HEK293 (cell line): ENCODE results near the gene MYH15.

ENCODE experiments used
- CTCF ChIA-PET: fragments of 350-600 bp; formaldehyde crosslinking; extraction: SDS; loops from one replicate; lab custom pipeline; 2021; ENCODE audit warnings: antibody characterized with exemption; lab: Yijun Ruan, JAX
- POLR2A ChIA-PET: fragments of 300-600 bp; formaldehyde crosslinking; extraction: SDS; loops from one replicate; lab custom pipeline; 2020; ENCODE audit warnings: antibody characterized with exemption, inconsistent platforms; lab: Yijun Ruan, JAX
- H3K27ac ChIP-seq: fragments of 200-500 bp; sonication (Bioruptor generic); 2 replicates; pipeline ENCODE4 v1.5.1; 2014; ENCODE audit warnings: low read depth, low read length, control low read depth, inconsistent platforms; ENCODE audit errors: extremely low read depth
- H3K36me3 ChIP-seq, 2 experiments: fragments of 200-500 bp in 1 of 2; sonication (Bioruptor generic) in 1 of 2; 1 replicate in 1 of 2; 2 replicates in 1 of 2; pipeline ENCODE4 v1.5.1; 2014 to 2017; ENCODE audit warnings: inconsistent platforms in 2 of 2, low read length in 2 of 2; ENCODE audit not compliant: control insufficient read depth in 2 of 2, insufficient read depth in 1 of 2
- H3K4me1 ChIP-seq: fragments of 200-500 bp; sonication (Bioruptor generic); 2 replicates; pipeline ENCODE4 v1.5.1; 2014; ENCODE audit warnings: mild to moderate bottlenecking, low read length, inconsistent platforms; ENCODE audit not compliant: control insufficient read depth, insufficient read depth
- H3K4me3 ChIP-seq: 2 replicates; pipeline ENCODE4 v1.5.1; 2011; ENCODE audit warnings: low read depth, mild to moderate bottlenecking, control low read depth, low read length, moderate library complexity
- H3K9me3 ChIP-seq: fragments of 200-500 bp; sonication (Bioruptor generic); 2 replicates; pipeline ENCODE4 v1.5.1; 2014; ENCODE audit warnings: low read depth, low read length, inconsistent platforms; ENCODE audit not compliant: control insufficient read depth, insufficient read depth
- GLIS1 ChIP-seq: fragments of 450-650 bp; formaldehyde crosslinking; IDR thresholded peaks from 2 replicates; pipeline ENCODE4 v1.5.1; 2016; ENCODE audit warnings: missing biosample characterization, missing genetic modification characterization
- HOXC10 ChIP-seq: sonication (generic); formaldehyde crosslinking; IDR thresholded peaks from 2 replicates; pipeline ENCODE4 v1.8.1; 2023; ENCODE audit warnings: mild to moderate bottlenecking, missing genetic modification reagents
- KLF10 ChIP-seq: fragments of 450-650 bp; IDR thresholded peaks from 2 replicates; pipeline ENCODE4 v1.5.1; 2018; ENCODE audit warnings: missing biosample characterization, mild to moderate bottlenecking, missing genetic modification characterization
- KLF17 ChIP-seq: fragments of 450-650 bp; formaldehyde crosslinking; IDR thresholded peaks from 2 replicates; pipeline ENCODE4 v1.5.1; 2016; ENCODE audit warnings: missing biosample characterization, missing genetic modification characterization
- KLF9 ChIP-seq: fragments of 450-650 bp; formaldehyde crosslinking; IDR thresholded peaks from 2 replicates; pipeline ENCODE4 v1.5.1; 2016; ENCODE audit warnings: missing biosample characterization, missing genetic modification characterization, low read depth
- REPIN1 ChIP-seq: fragments of 450-650 bp; formaldehyde crosslinking; IDR thresholded peaks from 2 replicates; pipeline ENCODE4 v1.5.1; 2017; ENCODE audit warnings: missing biosample characterization, missing genetic modification characterization, low read depth
- SP3 ChIP-seq: fragments of 450-650 bp; formaldehyde crosslinking; IDR thresholded peaks from 2 replicates; pipeline ENCODE4 v1.5.1; 2016; ENCODE audit warnings: missing biosample characterization, missing genetic modification characterization
- SP7 ChIP-seq: fragments of 450-650 bp; formaldehyde crosslinking; IDR thresholded peaks from 2 replicates; pipeline ENCODE4 v1.5.1; 2016; ENCODE audit warnings: missing biosample characterization, missing genetic modification characterization
- TCF7L2 ChIP-seq: IDR thresholded peaks from 2 replicates; pipeline ENCODE4 v1.6.1; 2011; ENCODE audit warnings: low read depth, mild to moderate bottlenecking, inconsistent platforms, low read length, moderate library complexity, borderline replicate concordance
- WT1 ChIP-seq: fragments of 450-650 bp; formaldehyde crosslinking; IDR thresholded peaks from 2 replicates; pipeline ENCODE4 v1.5.1; 2016; ENCODE audit warnings: missing biosample characterization, missing genetic modification characterization
- ZBTB17 ChIP-seq: fragments of 450-650 bp; formaldehyde crosslinking; IDR thresholded peaks from 2 replicates; pipeline ENCODE4 v1.5.1; 2016; ENCODE audit warnings: missing biosample characterization, missing genetic modification characterization
- ZFP37 ChIP-seq: fragments of 450-650 bp; formaldehyde crosslinking; IDR thresholded peaks from 2 replicates; pipeline ENCODE4 v1.5.1; 2016; ENCODE audit warnings: missing biosample characterization, missing genetic modification characterization
- ZNF114 ChIP-seq: fragments of 450-650 bp; formaldehyde crosslinking; IDR thresholded peaks from 2 replicates; pipeline ENCODE4 v1.5.0; 2017; ENCODE audit warnings: missing biosample characterization, missing genetic modification characterization
- ZNF221 ChIP-seq: fragments of 450-650 bp; formaldehyde crosslinking; IDR thresholded peaks from 2 replicates; pipeline ENCODE4 v1.5.1; 2017; ENCODE audit warnings: missing biosample characterization, missing genetic modification characterization, borderline replicate concordance
- ZNF223 ChIP-seq: fragments of 450-650 bp; formaldehyde crosslinking; IDR thresholded peaks from 2 replicates; pipeline ENCODE4 v1.5.1; 2016; ENCODE audit warnings: missing biosample characterization, missing genetic modification characterization
- ZNF335 ChIP-seq: fragments of 450-650 bp; formaldehyde crosslinking; conservative IDR thresholded peaks from 2 replicates; pipeline ENCODE4 v1.5.1; 2016; ENCODE audit warnings: missing biosample characterization, missing genetic modification characterization
- ZNF510 ChIP-seq: fragments of 450-650 bp; formaldehyde crosslinking; IDR thresholded peaks from 2 replicates; pipeline ENCODE4 v1.5.1; 2018; ENCODE audit warnings: mild to moderate bottlenecking, missing genetic modification characterization, missing biosample characterization; ENCODE audit not compliant: insufficient replicate concordance
- ZNF544 ChIP-seq: fragments of 450-650 bp; formaldehyde crosslinking; IDR thresholded peaks from 2 replicates; pipeline ENCODE4 v1.5.0; 2017; ENCODE audit warnings: missing biosample characterization, missing genetic modification characterization
- ZNF585B ChIP-seq: fragments of 450-650 bp; formaldehyde crosslinking; IDR thresholded peaks from 2 replicates; pipeline ENCODE4 v1.5.1; 2016; ENCODE audit warnings: missing biosample characterization, missing genetic modification characterization
- ZNF626 ChIP-seq: fragments of 450-650 bp; sonication (Bioruptor Pico); formaldehyde crosslinking; IDR thresholded peaks from 2 replicates; pipeline ENCODE4 v1.5.1; 2018; ENCODE audit warnings: missing biosample characterization, missing genetic modification characterization, inconsistent platforms
- ZNF645 ChIP-seq: fragments of 450-650 bp; formaldehyde crosslinking; IDR thresholded peaks from 2 replicates; pipeline ENCODE4; 2016; ENCODE audit warnings: missing biosample characterization, missing genetic modification characterization
- ZNF747 ChIP-seq: fragments of 450-650 bp; formaldehyde crosslinking; IDR thresholded peaks from 2 replicates; pipeline ENCODE4 v1.5.1; 2016; ENCODE audit warnings: missing biosample characterization, missing genetic modification characterization
- TF ChIP-seq, protein P1 (sequence below): fragments of 450-650 bp; formaldehyde crosslinking; IDR thresholded peaks from 2 replicates; pipeline ENCODE4 v1.5.1; 2016; ENCODE audit warnings: missing biosample characterization, missing genetic modification characterization

Gene MYH15

DNA sequence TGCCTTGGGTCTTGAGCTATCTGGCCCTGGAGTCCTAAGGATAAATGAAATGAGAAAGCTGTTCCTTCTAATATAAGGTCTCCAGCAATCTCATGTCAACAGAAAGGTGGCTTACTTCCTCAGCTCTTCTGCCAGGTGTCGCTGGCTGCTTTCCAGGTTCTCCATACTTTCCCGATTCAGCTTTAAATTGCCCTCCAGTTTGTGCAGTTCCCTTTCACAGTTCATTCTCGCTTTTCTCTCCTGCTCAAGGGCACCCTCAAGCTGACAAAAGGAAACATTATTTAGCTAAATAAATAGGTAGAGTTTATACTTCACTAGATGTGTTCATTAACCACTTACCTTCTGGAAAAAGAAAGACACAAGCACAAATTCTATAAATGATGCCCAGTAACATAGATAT lies 73.0 kb downstream of the MYH15 start:
- no peaks in the 10 kb centered on the region for H3K9me3 ChIP-seq
- H3K4me1 ChIP-seq: no peaks in the 10 kb centered on the region
- TF ChIP-seq WT1 (tag by site-specific recombination): no peak
- TF ChIP-seq ZNF645 (tag by site-specific recombination): no peak
- TF ChIP-seq ZNF544 (tag by site-specific recombination): no peak
- ChIA-PET CTCF (interaction anchor here (0.6 to 0.7 kb wide), 3 partner anchors 40 to 227 kb away, joined by 3 to 7 read pairs (median 3); no protein-coding TSS in a partner anchor), POLR2A (interaction anchor here (0.9 kb wide), 1 partner anchor 37 kb away, joined by 3 read pairs; no protein-coding TSS in a partner anchor)
- no peaks in the 10 kb centered on the region for H3K36me3 ChIP-seq
- H3K27ac ChIP-seq: no peak overlapping the region
- H3K4me3 ChIP-seq: no peak overlapping the region

DNA sequence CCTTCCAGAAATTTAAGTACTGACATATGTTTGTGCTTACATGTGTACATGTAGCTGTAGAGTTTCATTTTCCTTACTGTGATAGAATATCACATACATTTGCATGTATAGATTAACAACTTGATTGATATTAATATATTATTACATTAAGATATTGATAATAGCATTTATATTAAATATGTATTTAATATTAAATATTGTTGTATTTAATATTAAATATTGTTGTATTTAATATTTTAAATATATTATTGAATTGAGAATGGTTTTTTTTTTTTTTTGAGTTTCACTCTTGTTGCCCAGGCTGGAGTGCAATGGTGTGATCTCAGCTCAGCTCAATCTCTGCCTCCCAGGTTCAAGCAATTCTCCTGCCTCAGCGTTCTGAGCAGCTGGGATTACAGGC lies 76.5 kb downstream of the MYH15 start:
- no peaks in the 10 kb centered on the region for H3K36me3 ChIP-seq
- TF ChIP-seq TCF7L2 (no peak), KLF17 (no peak), ZNF223 (tag by site-specific recombination) (no peak), GLIS1 (tag by site-specific recombination) (no peak), ZNF510 (tag by site-specific recombination) (no peak), ZNF335 (tag by site-specific recombination) (no peak), HOXC10 (CRISPR knock-in tag) (no peak)
- TF ChIP-seq, all 188 proteins: peak for 0
- H3K27ac ChIP-seq: no peak overlapping the region
- H3K9me3 ChIP-seq: no peaks in the 10 kb centered on the region
- ChIA-PET CTCF (no interaction called here), POLR2A (no interaction called here)
- H3K4me1 ChIP-seq: no peaks in the 10 kb centered on the region
- H3K4me3 ChIP-seq: no peak overlapping the region

- H3K4me3 ChIP-seq: no peak overlapping the region
- no peak for TF ChIP-seq ZNF626
- TF ChIP-seq ZBTB17 (tag by site-specific recombination): no peak
- TF ChIP-seq ZNF585B (tag by site-specific recombination): peak; percentile 78
- no peak for TF ChIP-seq ZNF114 (tag by site-specific recombination)
- TF ChIP-seq ZNF221 (tag by site-specific recombination): no peak
- no peak for TF ChIP-seq SP7
- no peak for TF ChIP-seq GLIS1 (tag by site-specific recombination)
- POLR2A ChIA-PET: no interaction called here
- H3K27ac ChIP-seq: no peak overlapping the region
- H3K4me1 ChIP-seq: no peaks in the 10 kb centered on the region
- no peaks in the 10 kb centered on the region for H3K9me3 ChIP-seq
- CTCF ChIA-PET: no interaction called here
- H3K36me3 ChIP-seq: no peaks in the 10 kb centered on the region
These were observed 78.0 kb downstream of the MYH15 start for GRCh38 chr3:108432431-108432830.

GRCh38 chr3:108430540-108430939 lies 79.9 kb downstream of the MYH15 start:
- CTCF ChIA-PET: no interaction called here
- H3K9me3 ChIP-seq: no peaks in the 10 kb centered on the region
- H3K36me3 ChIP-seq: no peaks in the 10 kb centered on the region
- H3K4me3 ChIP-seq: no peak overlapping the region
- no peaks in the 10 kb centered on the region for H3K4me1 ChIP-seq
- no peak overlapping the region for H3K27ac ChIP-seq
- POLR2A ChIA-PET: no interaction called here
- TF ChIP-seq SP3 (tag by site-specific recombination) (no peak), ZNF645 (tag by site-specific recombination) (no peak), WT1 (tag by site-specific recombination) (no peak), KLF9 (tag by site-specific recombination) (no peak), ZFP37 (tag by site-specific recombination) (no peak), ZNF747 (tag by site-specific recombination) (no peak), ZNF626 (no peak), REPIN1 (no peak), KLF10 (no peak)
- TF ChIP-seq, protein P1, sequence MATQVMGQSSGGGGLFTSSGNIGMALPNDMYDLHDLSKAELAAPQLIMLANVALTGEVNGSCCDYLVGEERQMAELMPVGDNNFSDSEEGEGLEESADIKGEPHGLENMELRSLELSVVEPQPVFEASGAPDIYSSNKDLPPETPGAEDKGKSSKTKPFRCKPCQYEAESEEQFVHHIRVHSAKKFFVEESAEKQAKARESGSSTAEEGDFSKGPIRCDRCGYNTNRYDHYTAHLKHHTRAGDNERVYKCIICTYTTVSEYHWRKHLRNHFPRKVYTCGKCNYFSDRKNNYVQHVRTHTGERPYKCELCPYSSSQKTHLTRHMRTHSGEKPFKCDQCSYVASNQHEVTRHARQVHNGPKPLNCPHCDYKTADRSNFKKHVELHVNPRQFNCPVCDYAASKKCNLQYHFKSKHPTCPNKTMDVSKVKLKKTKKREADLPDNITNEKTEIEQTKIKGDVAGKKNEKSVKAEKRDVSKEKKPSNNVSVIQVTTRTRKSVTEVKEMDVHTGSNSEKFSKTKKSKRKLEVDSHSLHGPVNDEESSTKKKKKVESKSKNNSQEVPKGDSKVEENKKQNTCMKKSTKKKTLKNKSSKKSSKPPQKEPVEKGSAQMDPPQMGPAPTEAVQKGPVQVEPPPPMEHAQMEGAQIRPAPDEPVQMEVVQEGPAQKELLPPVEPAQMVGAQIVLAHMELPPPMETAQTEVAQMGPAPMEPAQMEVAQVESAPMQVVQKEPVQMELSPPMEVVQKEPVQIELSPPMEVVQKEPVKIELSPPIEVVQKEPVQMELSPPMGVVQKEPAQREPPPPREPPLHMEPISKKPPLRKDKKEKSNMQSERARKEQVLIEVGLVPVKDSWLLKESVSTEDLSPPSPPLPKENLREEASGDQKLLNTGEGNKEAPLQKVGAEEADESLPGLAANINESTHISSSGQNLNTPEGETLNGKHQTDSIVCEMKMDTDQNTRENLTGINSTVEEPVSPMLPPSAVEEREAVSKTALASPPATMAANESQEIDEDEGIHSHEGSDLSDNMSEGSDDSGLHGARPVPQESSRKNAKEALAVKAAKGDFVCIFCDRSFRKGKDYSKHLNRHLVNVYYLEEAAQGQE (tag by site-specific recombination): no peak
